ENCODE results near the gene ZBTB3.
"Not testable (repeated sequence)": the region's sequence is repeated elsewhere in the genome, so short reads cannot be mapped to it uniquely, and the experiment has no call there.

ZBTB3 gene

GRCh38 chr11:62753736-62754603 lies at the start of gene ZBTB3:
TSS of gene ZBTB3 (minus strand) at chr11:62754160. CDS start at chr11:62753664, 496 bp downstream.
- peak; percentile 99 for DNase-seq (ENCODE audit: low spot score)

GRCh38 chr11:62801071-62801470 lies 47.1 kb upstream of the ZBTB3 start:
- no peak for DNase-seq (ENCODE audit: low spot score)

GRCh38 chr11:62799486-62799885 lies 45.5 kb upstream of the ZBTB3 start:
- DNase-seq (ENCODE audit: low spot score) = no peak

- no peak for DNase-seq (ENCODE audit: low spot score)
Measured at GRCh38 chr11:62796281-62796680, 42.3 kb upstream of the ZBTB3 start.

- DNase-seq (ENCODE audit: low spot score) = no peak
Measured at GRCh38 chr11:62794201-62794775, 40.3 kb upstream of the ZBTB3 start.

- no peak for DNase-seq (ENCODE audit: low spot score)
Measured at GRCh38 chr11:62792202-62792575, 38.2 kb upstream of the ZBTB3 start.

- peak; percentile 90 for DNase-seq (ENCODE audit: low spot score)
Measured at GRCh38 chr11:62791501-62792201, 37.7 kb upstream of the ZBTB3 start, which contains the start of gene TMEM223. TSS of gene TMEM223 (minus strand) at chr11:62792006. CDS start at chr11:62791994, 12 bp downstream.

- no peak for DNase-seq (ENCODE audit: low spot score)
Measured at GRCh38 chr11:62789576-62789975, 35.6 kb upstream of the ZBTB3 start.

- no peak for DNase-seq (ENCODE audit: low spot score)
Measured at GRCh38 chr11:62788991-62789390, 35.0 kb upstream of the ZBTB3 start.

- peak; percentile 98 for DNase-seq (ENCODE audit: low spot score)
Measured at GRCh38 chr11:62787005-62787759, 33.2 kb upstream of the ZBTB3 start, which contains the start of gene TMEM179B. TSS of gene TMEM179B (plus strand) at chr11:62787402. CDS start at chr11:62787432, 30 bp downstream.

- DNase-seq (ENCODE audit: low spot score) = peak; percentile 94
Measured at GRCh38 chr11:62786318-62787004, 32.5 kb upstream of the ZBTB3 start.

- DNase-seq (ENCODE audit: low spot score) = no peak
Measured at GRCh38 chr11:62782753-62783152, 28.8 kb upstream of the ZBTB3 start.

GRCh38 chr11:62778441-62778840 lies 24.5 kb upstream of the ZBTB3 start:
- DNase-seq (ENCODE audit: low spot score) = no peak

- no peak for DNase-seq (ENCODE audit: low spot score)
Measured at GRCh38 chr11:62777389-62777788, 23.4 kb upstream of the ZBTB3 start.

GRCh38 chr11:62775646-62776045 lies 21.7 kb upstream of the ZBTB3 start:
- DNase-seq (ENCODE audit: low spot score) = no peak

- DNase-seq (ENCODE audit: low spot score) = no peak
Measured at GRCh38 chr11:62774407-62774806, 20.4 kb upstream of the ZBTB3 start.

GRCh38 chr11:62771144-62772021 lies 17.4 kb upstream of the ZBTB3 start, which contains the start of gene TAF6L:
TSS of gene TAF6L (plus strand) at chr11:62771396. CDS start at chr11:62775784, 4,388 bp downstream.
- DNase-seq (ENCODE audit: low spot score) = peak; percentile 91

GRCh38 chr11:62770778-62771143 lies 16.8 kb upstream of the ZBTB3 start:
- DNase-seq (ENCODE audit: low spot score) = no peak

- not testable (repeated sequence) for DNase-seq (ENCODE audit: low spot score)
Measured at GRCh38 chr11:62760867-62761227, 6.9 kb upstream of the ZBTB3 start.

Data from NAMALWA (cell line).